Activated T-cell treated with anti-CD3 and anti-CD28 coated beads, Interleukin-2, amount 50 U/mL, for 4 hours (primary cell): ENCODE measurements around the gene MROH2A. TPM values are rescaled to one million over a fixed set of nuclear protein-coding genes. Genes with fewer than 3 reads are reported as not detected.

Experiments used
- ATAC-seq, 2 donors: fragments of 200-7000 bp; cut with Tn5 transposase; one replicate each; pipeline ENCODE4 v1.10.0; 2021
- DNase-seq: peaks from one replicate; pipeline ENCODE4 v3.0.0-alpha.2; 2020
- H3K27me3 Mint-ChIP-seq: one replicate; pipeline ENCODE4 v1.8.0; 2021; ENCODE audit warnings: low read depth, mixed read lengths
- H3K36me3 Mint-ChIP-seq: one replicate; pipeline ENCODE4 v1.8.0; 2022; ENCODE audit warnings: mixed read lengths; ENCODE audit not compliant: insufficient read depth
- H3K4me1 Mint-ChIP-seq: one replicate; pipeline ENCODE4 v1.8.0; 2021; ENCODE audit warnings: low read depth, mixed read lengths
- H3K4me3 Mint-ChIP-seq: one replicate; pipeline ENCODE4 v1.8.0; 2021; ENCODE audit warnings: mild to moderate bottlenecking, moderate library complexity, mixed read lengths
- H3K9me3 Mint-ChIP-seq: one replicate; pipeline ENCODE4 v1.8.0; 2021; ENCODE audit warnings: mixed read lengths
- total RNA-seq, 3 donors: library from RNA; stranded (reverse); gene quantifications; one replicate each; pipeline ENCODE4 v1.2.1, GENCODE V29; 2021

Gene MROH2A
- total RNA-seq, 3 donors from 2014 or later, result not detected

DNA sequence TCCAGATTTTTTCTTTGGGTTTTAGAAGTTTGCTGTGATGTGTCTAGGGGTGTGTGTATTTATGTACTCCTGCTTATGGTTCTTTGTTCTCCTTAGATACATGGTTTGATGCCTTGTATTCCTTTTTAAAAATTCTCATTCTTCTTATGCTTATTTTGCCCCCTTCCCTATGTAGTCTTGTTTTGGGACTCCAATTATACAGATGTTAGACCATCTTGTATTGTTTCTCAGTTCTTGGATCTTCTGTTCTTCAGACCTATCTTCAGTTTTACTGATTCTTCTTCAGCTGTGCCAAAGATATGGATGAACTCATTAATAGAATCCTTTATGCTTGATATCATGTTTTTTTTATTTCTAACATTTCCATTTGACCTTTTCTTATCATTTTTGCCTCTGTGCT lies 104.2 kb downstream of the MROH2A start:
- Mint-ChIP-seq H3K27me3 (peaks cover 38% of the 10 kb centered on the region), H3K4me1 (no peaks in the 10 kb centered on the region), H3K9me3 (peaks cover 31% of the 10 kb centered on the region), H3K4me3 (no peak overlapping the region), H3K36me3 (peaks cover 5% of the 10 kb centered on the region)
- ATAC-seq (no peak), DNase-seq (no peak)

Other genes starting within 250 kb of the MROH2A start
- gene USP40, start 211.5 kb upstream of the MROH2A start, total RNA-seq, result 10 to 100 TPM; 10.8 to 12.5 (median 11.5) TPM
- not detected for gene UGT1A8, start 160.7 kb upstream of the MROH2A start, total RNA-seq
- gene UGT1A10, start 141.9 kb upstream of the MROH2A start, total RNA-seq, result not detected
- not detected for gene UGT1A9, start 106.4 kb upstream of the MROH2A start, total RNA-seq
- gene UGT1A7, start 96.4 kb upstream of the MROH2A start, total RNA-seq, result under 1 TPM in 1 of 3 donors, not detected in 2; 0.10 TPM
- under 1 TPM in 1 of 3 donors, not detected in 2; 0.24 TPM for gene UGT1A6, start 85.4 kb upstream of the MROH2A start, total RNA-seq
- gene UGT1A5, start 65.4 kb upstream of the MROH2A start, total RNA-seq, result not detected
- not detected for gene UGT1A4, start 59.6 kb upstream of the MROH2A start, total RNA-seq
- not detected for gene UGT1A3, start 49.3 kb upstream of the MROH2A start, total RNA-seq
- gene UGT1A1, start 18.1 kb upstream of the MROH2A start, total RNA-seq, result not detected
- 1 to 10 TPM; 4.3 to 6.2 (median 5.8) TPM for gene HJURP, start 76.2 kb downstream of the MROH2A start, total RNA-seq
- under 1 TPM in 1 of 3 donors, not detected in 2; 0.11 TPM for gene TRPM8, start 139.0 kb downstream of the MROH2A start, total RNA-seq